Measurements from ENCODE around the gene MGP. TPM values are rescaled to one million over a fixed set of nuclear protein-coding genes. Genes with fewer than 3 reads are reported as not detected.

The MGP gene
- total and polyA plus RNA-seq, 2 of the 8 experiments (the other 6 are each of a cell fraction or from before 2014, with no cell fraction given): not detected

- TF ChIP-seq, protein P1, sequence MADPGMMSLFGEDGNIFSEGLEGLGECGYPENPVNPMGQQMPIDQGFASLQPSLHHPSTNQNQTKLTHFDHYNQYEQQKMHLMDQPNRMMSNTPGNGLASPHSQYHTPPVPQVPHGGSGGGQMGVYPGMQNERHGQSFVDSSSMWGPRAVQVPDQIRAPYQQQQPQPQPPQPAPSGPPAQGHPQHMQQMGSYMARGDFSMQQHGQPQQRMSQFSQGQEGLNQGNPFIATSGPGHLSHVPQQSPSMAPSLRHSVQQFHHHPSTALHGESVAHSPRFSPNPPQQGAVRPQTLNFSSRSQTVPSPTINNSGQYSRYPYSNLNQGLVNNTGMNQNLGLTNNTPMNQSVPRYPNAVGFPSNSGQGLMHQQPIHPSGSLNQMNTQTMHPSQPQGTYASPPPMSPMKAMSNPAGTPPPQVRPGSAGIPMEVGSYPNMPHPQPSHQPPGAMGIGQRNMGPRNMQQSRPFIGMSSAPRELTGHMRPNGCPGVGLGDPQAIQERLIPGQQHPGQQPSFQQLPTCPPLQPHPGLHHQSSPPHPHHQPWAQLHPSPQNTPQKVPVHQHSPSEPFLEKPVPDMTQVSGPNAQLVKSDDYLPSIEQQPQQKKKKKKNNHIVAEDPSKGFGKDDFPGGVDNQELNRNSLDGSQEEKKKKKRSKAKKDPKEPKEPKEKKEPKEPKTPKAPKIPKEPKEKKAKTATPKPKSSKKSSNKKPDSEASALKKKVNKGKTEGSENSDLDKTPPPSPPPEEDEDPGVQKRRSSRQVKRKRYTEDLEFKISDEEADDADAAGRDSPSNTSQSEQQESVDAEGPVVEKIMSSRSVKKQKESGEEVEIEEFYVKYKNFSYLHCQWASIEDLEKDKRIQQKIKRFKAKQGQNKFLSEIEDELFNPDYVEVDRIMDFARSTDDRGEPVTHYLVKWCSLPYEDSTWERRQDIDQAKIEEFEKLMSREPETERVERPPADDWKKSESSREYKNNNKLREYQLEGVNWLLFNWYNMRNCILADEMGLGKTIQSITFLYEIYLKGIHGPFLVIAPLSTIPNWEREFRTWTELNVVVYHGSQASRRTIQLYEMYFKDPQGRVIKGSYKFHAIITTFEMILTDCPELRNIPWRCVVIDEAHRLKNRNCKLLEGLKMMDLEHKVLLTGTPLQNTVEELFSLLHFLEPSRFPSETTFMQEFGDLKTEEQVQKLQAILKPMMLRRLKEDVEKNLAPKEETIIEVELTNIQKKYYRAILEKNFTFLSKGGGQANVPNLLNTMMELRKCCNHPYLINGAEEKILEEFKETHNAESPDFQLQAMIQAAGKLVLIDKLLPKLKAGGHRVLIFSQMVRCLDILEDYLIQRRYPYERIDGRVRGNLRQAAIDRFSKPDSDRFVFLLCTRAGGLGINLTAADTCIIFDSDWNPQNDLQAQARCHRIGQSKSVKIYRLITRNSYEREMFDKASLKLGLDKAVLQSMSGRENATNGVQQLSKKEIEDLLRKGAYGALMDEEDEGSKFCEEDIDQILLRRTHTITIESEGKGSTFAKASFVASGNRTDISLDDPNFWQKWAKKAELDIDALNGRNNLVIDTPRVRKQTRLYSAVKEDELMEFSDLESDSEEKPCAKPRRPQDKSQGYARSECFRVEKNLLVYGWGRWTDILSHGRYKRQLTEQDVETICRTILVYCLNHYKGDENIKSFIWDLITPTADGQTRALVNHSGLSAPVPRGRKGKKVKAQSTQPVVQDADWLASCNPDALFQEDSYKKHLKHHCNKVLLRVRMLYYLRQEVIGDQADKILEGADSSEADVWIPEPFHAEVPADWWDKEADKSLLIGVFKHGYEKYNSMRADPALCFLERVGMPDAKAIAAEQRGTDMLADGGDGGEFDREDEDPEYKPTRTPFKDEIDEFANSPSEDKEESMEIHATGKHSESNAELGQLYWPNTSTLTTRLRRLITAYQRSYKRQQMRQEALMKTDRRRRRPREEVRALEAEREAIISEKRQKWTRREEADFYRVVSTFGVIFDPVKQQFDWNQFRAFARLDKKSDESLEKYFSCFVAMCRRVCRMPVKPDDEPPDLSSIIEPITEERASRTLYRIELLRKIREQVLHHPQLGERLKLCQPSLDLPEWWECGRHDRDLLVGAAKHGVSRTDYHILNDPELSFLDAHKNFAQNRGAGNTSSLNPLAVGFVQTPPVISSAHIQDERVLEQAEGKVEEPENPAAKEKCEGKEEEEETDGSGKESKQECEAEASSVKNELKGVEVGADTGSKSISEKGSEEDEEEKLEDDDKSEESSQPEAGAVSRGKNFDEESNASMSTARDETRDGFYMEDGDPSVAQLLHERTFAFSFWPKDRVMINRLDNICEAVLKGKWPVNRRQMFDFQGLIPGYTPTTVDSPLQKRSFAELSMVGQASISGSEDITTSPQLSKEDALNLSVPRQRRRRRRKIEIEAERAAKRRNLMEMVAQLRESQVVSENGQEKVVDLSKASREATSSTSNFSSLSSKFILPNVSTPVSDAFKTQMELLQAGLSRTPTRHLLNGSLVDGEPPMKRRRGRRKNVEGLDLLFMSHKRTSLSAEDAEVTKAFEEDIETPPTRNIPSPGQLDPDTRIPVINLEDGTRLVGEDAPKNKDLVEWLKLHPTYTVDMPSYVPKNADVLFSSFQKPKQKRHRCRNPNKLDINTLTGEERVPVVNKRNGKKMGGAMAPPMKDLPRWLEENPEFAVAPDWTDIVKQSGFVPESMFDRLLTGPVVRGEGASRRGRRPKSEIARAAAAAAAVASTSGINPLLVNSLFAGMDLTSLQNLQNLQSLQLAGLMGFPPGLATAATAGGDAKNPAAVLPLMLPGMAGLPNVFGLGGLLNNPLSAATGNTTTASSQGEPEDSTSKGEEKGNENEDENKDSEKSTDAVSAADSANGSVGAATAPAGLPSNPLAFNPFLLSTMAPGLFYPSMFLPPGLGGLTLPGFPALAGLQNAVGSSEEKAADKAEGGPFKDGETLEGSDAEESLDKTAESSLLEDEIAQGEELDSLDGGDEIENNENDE (IDR thresholded peaks at IDR 0.05; ENCODE audit: insufficient replicate concordance, low read length): no peak
- TF ChIP-seq RFX5 (IDR thresholded peaks at IDR 0.05; ENCODE audit: borderline replicate concordance, low read depth, low read length) (no peak), FOSL1 (IDR thresholded peaks at IDR 0.05; ENCODE audit: insufficient read depth, low read depth, low read length) (no peak), YY1 (IDR thresholded peaks at IDR 0.05; ENCODE audit: low read depth, low read length) (no peak), BCL11A (IDR thresholded peaks at IDR 0.05; ENCODE audit: low read depth in 2 of 2, low read length in 2 of 2) (no peak), POLR2AphosphoS5 (IDR thresholded peaks at IDR 0.05; ENCODE audit: low read depth, low read length) (no peak), ASH2L (IDR thresholded peaks at IDR 0.05; ENCODE audit: low read length) (no peak), CHD1 (IDR thresholded peaks at IDR 0.05; ENCODE audit: low read depth, low read length) (no peak), ATF2 (IDR thresholded peaks at IDR 0.05; ENCODE audit: low read length) (no peak), ATF3 (IDR thresholded peaks at IDR 0.05; ENCODE audit: insufficient read depth, low read depth, low read length) (no peak)
These were observed 617 bp upstream of the MGP start (continued) for GRCh38 chr12:14886271-14886670.

Measured in H1 (cell line).